Heart right ventricle (tissue), 16 donors: ENCODE results near the gene ADAM23. TPM values are rescaled to one million over a fixed set of nuclear protein-coding genes. Genes with fewer than 3 reads are reported as not detected.
A peak's percentile ranks its signal among the peaks of the same experiment; 100 is the strongest.

Experiments used
- ATAC-seq, 8 donors: fragments of 200-7000 bp; cut with Tn5 transposase; one replicate each; pipeline ENCODE4 v1.9.1; 2020; ENCODE audit warnings: mild to moderate bottlenecking in 8 of 8, moderate library complexity in 8 of 8, moderate number of reproducible peaks in 1 of 8
- DNase-seq, 2 donors: peaks; one replicate each; pipeline ENCODE4 v3.0.0-alpha.2; 2020
- H3K27ac ChIP-seq, 10 donors: fragments of 200-600 bp; sonication (generic) in 2 of 10; one replicate each; pipeline versions ENCODE4 v1.5.0 to v1.8.0; 2020 to 2022; ENCODE audit warnings: mild to moderate bottlenecking in 3 of 10
- H3K27me3 ChIP-seq, 7 donors: fragments of 200-600 bp; one replicate each; pipeline ENCODE4 v1.8.0; 2021 to 2022; ENCODE audit warnings: mild to moderate bottlenecking in 2 of 7
- H3K36me3 ChIP-seq, 9 donors: fragments of 200-600 bp; sonication (generic) in 1 of 9; one replicate each; pipeline versions ENCODE4 v1.5.0 to v1.8.0; 2020 to 2022; ENCODE audit warnings: mild to moderate bottlenecking in 2 of 9
- H3K4me1 ChIP-seq, 9 donors: fragments of 200-600 bp; sonication (generic) in 1 of 9; one replicate each; pipeline versions ENCODE4 v1.5.0 to v1.8.0; 2020 to 2022; ENCODE audit warnings: mild to moderate bottlenecking in 4 of 9
- H3K4me3 ChIP-seq, 10 donors: fragments of 200-600 bp; sonication (generic) in 2 of 10; one replicate each; pipeline versions ENCODE4 v1.5.0 to v1.8.0; 2020 to 2022; ENCODE audit warnings: mild to moderate bottlenecking in 7 of 10, moderate library complexity in 2 of 10
- H3K9me3 ChIP-seq, 11 donors: fragments of 200-600 bp in 10 of 11; sonication (generic) in 2 of 11; one replicate each; pipeline versions ENCODE4 v1.5.0 to v1.8.0; 2013 to 2022; ENCODE audit warnings: mild to moderate bottlenecking in 2 of 11, control low read depth in 1 of 11, moderate library complexity in 1 of 11
- WGBS, 2 donors: extraction: QIAGEN DNeasy Blood & Tissue Kit; methylation state at CpG; one replicate each; pipeline ENCODE4 v1.1.7; 2013; ENCODE audit warnings: inconsistent platforms in 1 of 2; 5-methylcytosine and 5-hydroxymethylcytosine counted together
- intact Hi-C, 10 donors: fragments of 100-400 bp; cut with DNase I; formaldehyde crosslinking; loops; one replicate each; pipeline versions ENCODE4 v1.11.1 to v1.14.2; 2022
- polyA plus RNA-seq, 2 donors: library from polyadenylated mRNA; stranded (reverse); fragments of 200-250 nt; gene quantifications; one replicate each; pipeline ENCODE4 v1.2.3, GENCODE V29; 2013
- total RNA-seq, 10 donors: library from RNA; stranded (reverse); fragmentation: NEBNext Ultra II Directional in 3 of 10; extraction: Animal tissue kit (Norgen Biotek cat#: 25700) in 3 of 10; gene quantifications; one replicate each; pipeline versions ENCODE4 v1.2.1 to v1.2.4, GENCODE V29; 2021 to 2023
- TF ChIP-seq, protein P1 (sequence below), 9 donors: fragments of 200-600 bp; sonication (generic) in 2 of 9; IDR thresholded peaks; one replicate each; pipeline versions ENCODE4 v1.5.0 to v1.8.0; 2021 to 2022; ENCODE audit warnings: antibody characterized with exemption in 9 of 9, mild to moderate bottlenecking in 5 of 9, moderate library complexity in 1 of 9
- donor health status: Arrhythmogenic right ventricular cardiomyopathy.
- donor health status: ischemic (EF 13 %, LVEDD 7.1; RV severe dilation, severe dysfunction).
- donor health status: healthy with polysubstance abuse.
- donor health status: DM: no; HTN: yes; CAD: no.
- donor health status: DM: no; HTN: no; CAD: no.
- donor health status: ischemic (EF 25% LVEDD 6.9; RV normal size, moderate dysfunction).
- donor health status: ischemic (EF 25% LVEDD 5.7; RV mildly dilated, moderate dysfunction).
- donor health status: healthy.
- donor health status: DM: yes; HTN: yes; CAD: no.
- donor health status: Ischemic cardiomyopathy.
- donor health status: ischemic (EF 35%, LVEDD 5.7; RV mildly dilated, moderate dysfunction).
- donor health status: nonischemic (EF 11% LVEDD 7.7; RV severe dilation, severe dysfunction).
- donor health status: DM: yes; HTN: yes; CAD: no.
- donor health status: PGD.
- donor health status: ischemic (EF 29% LVEDD 5.4; RV normal size, mild dysfunction).
- donor health status: nonischemic (EF 23%, LVEDD 6.1; RV moderate dilation, normal function).

Gene ADAM23
- total and polyA plus RNA-seq, 12 donors = 11.9 to 101 (median 66.2) TPM

DNA sequence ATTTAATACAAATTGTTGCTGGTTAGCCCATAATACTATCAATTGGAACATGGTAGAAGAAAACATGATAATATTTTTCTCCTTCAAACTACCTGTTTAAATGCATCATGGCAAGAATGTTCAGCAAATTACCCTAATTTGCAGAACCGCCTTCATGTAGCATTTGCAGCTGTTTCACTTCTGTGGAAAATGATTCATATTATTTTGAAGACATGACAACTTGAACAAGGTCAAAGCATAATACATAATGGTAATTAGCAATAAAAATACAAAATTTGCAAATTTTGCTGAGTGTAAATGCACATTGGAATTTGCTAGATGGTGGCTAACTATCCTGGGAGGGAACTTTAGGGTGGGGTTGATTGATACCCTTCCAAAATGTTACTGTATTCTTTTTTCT is 30.8 kb downstream of the ADAM23 start:
- DNase-seq (no peak), ATAC-seq (no peak)
- Histone ChIP-seq H3K27me3 (no peaks in the 10 kb centered on the region), H3K4me1 (peaks cover 0 to 15% (median 0%) of the 10 kb centered on the region in 9 donors), H3K27ac (no peak overlapping the region), H3K36me3 (no peaks in the 10 kb centered on the region), H3K4me3 (no peak overlapping the region), H3K9me3 (no peaks in the 10 kb centered on the region)
- TF ChIP-seq, protein P1, sequence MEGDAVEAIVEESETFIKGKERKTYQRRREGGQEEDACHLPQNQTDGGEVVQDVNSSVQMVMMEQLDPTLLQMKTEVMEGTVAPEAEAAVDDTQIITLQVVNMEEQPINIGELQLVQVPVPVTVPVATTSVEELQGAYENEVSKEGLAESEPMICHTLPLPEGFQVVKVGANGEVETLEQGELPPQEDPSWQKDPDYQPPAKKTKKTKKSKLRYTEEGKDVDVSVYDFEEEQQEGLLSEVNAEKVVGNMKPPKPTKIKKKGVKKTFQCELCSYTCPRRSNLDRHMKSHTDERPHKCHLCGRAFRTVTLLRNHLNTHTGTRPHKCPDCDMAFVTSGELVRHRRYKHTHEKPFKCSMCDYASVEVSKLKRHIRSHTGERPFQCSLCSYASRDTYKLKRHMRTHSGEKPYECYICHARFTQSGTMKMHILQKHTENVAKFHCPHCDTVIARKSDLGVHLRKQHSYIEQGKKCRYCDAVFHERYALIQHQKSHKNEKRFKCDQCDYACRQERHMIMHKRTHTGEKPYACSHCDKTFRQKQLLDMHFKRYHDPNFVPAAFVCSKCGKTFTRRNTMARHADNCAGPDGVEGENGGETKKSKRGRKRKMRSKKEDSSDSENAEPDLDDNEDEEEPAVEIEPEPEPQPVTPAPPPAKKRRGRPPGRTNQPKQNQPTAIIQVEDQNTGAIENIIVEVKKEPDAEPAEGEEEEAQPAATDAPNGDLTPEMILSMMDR (IDR thresholded peaks at IDR 0.05) = no peak
- 100% methylated on average over 1 of the region's 1 CpG for WGBS, 2 donors
- intact Hi-C loops = no loop called here

DNA sequence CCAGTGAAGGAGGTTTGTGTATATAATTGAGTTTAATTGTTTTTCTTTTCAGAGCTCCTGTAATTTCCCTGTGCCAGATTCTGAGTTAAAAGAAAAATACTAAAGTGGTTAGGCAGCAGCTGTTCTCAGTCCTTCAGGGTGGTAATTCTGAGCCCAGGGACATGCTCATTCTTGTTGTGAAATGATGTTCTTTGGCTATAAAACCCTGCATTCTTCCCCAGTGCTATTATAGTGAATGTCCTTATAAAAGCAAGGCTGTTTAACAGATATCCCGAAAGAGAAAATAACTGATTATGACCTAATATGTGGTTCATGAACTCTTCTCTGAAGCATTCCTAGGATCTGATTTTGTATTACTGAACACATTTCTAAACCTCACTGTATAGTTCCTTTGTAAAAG is 34.0 kb downstream of the ADAM23 start:
- H3K27me3 ChIP-seq = no peaks in the 10 kb centered on the region
- peaks cover 0 to 8% (median 3%) of the 10 kb centered on the region in 9 donors for H3K4me1 ChIP-seq
- TF ChIP-seq, protein P1 (IDR thresholded peaks at IDR 0.05) = no peak
- WGBS, 2 donors = 72 to 85% methylated on average over 1 of the region's 1 CpG
- no peak overlapping the region for H3K27ac ChIP-seq
- ATAC-seq (peak in 1 of 8 donors; percentile 45), DNase-seq (no peak)
- H3K4me3 ChIP-seq = no peak overlapping the region
- no peaks in the 10 kb centered on the region for H3K9me3 ChIP-seq
- intact Hi-C loops = no loop called here
- H3K36me3 ChIP-seq = no peaks in the 10 kb centered on the region

- Histone ChIP-seq H3K27ac (no peak overlapping the region), H3K36me3 (no peaks in the 10 kb centered on the region), H3K27me3 (no peaks in the 10 kb centered on the region), H3K4me3 (no peak overlapping the region), H3K4me1 (peaks cover 0 to 15% (median 3%) of the 10 kb centered on the region in 9 donors), H3K9me3 (no peaks in the 10 kb centered on the region)
- WGBS, 2 donors = 88 to 91% methylated on average over 3 of the region's 3 CpGs
- ATAC-seq = no peak
- no peak for DNase-seq
- TF ChIP-seq, protein P1 (IDR thresholded peaks at IDR 0.05) = no peak
- intact Hi-C loops = no loop called here
Measured at GRCh38 chr2:206478340-206478739, 35.0 kb downstream of the ADAM23 start.

DNA sequence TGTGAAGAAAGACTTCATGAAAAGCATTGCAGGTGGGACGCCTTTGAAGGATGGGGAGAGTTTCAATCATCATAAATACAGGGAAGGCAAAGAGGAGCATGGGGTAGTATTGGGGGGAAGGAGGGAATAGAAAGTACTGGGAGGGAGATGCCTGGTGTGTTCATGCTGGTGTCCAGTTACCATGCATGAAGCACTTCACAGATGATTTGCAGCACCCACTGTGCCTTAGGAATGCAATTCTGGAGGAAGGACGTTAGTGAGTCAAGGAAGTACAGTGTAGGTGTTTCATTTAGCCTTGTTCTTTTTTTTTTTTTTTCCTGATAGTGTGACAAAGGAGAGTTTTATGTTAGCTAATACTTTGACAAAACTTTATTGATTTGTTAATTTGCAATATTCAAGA is 36.8 kb downstream of the ADAM23 start:
- H3K27me3 ChIP-seq = no peaks in the 10 kb centered on the region
- TF ChIP-seq, protein P1 (IDR thresholded peaks at IDR 0.05) = no peak
- ATAC-seq = no peak
- 46 to 47% methylated on average over 2 of the region's 2 CpGs for WGBS, 2 donors
- no peak overlapping the region for H3K27ac ChIP-seq
- H3K36me3 ChIP-seq = no peaks in the 10 kb centered on the region
- peaks cover 0 to 4% (median 0%) of the 10 kb centered on the region in 11 donors for H3K9me3 ChIP-seq
- peaks cover 0 to 16% (median 3%) of the 10 kb centered on the region in 9 donors for H3K4me1 ChIP-seq
- intact Hi-C loops = no loop called here
- DNase-seq = no peak
- no peak overlapping the region for H3K4me3 ChIP-seq
